GM06990 (cell line): Measurements from ENCODE around the gene PAPOLA.

ENCODE experiments used
- DNase-seq: peaks from one replicate; pipeline ENCODE4 v3.0.0-alpha.2; 2011; ENCODE audit not compliant: insufficient read length; ENCODE audit errors: extremely low read depth
- H3K27me3 ChIP-seq: replicated peaks from 2 replicates; pipeline ENCODE4 v1.6.0; 2011; ENCODE audit warnings: low read length; ENCODE audit not compliant: control insufficient read depth, insufficient read depth
- H3K36me3 ChIP-seq: 2 replicates; pipeline ENCODE4 v1.5.1; 2011; ENCODE audit warnings: low read length; ENCODE audit not compliant: control insufficient read depth, insufficient read depth
- H3K4me3 ChIP-seq: replicated peaks from 2 replicates; pipeline ENCODE4 v1.5.1; 2011; ENCODE audit warnings: low read depth, mild to moderate bottlenecking, control low read depth, low read length
- CTCF ChIP-seq: IDR thresholded peaks from 2 replicates; pipeline ENCODE4 v1.5.1; 2011; ENCODE audit warnings: low read length, control low read depth, mild to moderate bottlenecking, inconsistent platforms; ENCODE audit not compliant: insufficient read depth, poor library complexity, severe bottlenecking

PAPOLA gene

GRCh38 chr14:96587823-96588385 is 85.7 kb downstream of the PAPOLA start:
- no peak for TF ChIP-seq CTCF
- Histone ChIP-seq H3K27me3 (peaks cover 2% of the 10 kb centered on the region; the same call in 1 of the 2 replicates), H3K36me3 (no peaks in the 10 kb centered on the region), H3K4me3 (no peak overlapping the region)
- no peak for DNase-seq

- no peak for DNase-seq
- Histone ChIP-seq H3K4me3 (no peak overlapping the region), H3K36me3 (no peaks in the 10 kb centered on the region), H3K27me3 (peaks cover 2% of the 10 kb centered on the region; the same call in 1 of the 2 replicates)
- no peak for TF ChIP-seq CTCF
Measured at GRCh38 chr14:96588410-96589257, 86.5 kb downstream of the PAPOLA start.

- Histone ChIP-seq H3K27me3 (peaks cover 2% of the 10 kb centered on the region; the same call in 1 of the 2 replicates), H3K36me3 (no peaks in the 10 kb centered on the region), H3K4me3 (no peak overlapping the region)
- no peak for TF ChIP-seq CTCF
- no peak for DNase-seq
Measured at GRCh38 chr14:96589577-96589976, 87.4 kb downstream of the PAPOLA start.

GRCh38 chr14:96590190-96590864 is 88.1 kb downstream of the PAPOLA start:
- Histone ChIP-seq H3K4me3 (no peak overlapping the region), H3K36me3 (no peaks in the 10 kb centered on the region), H3K27me3 (peaks cover 2% of the 10 kb centered on the region; the same call in 1 of the 2 replicates)
- no peak for DNase-seq
- TF ChIP-seq CTCF: no peak

GRCh38 chr14:96592591-96593386 is 90.6 kb downstream of the PAPOLA start:
- DNase-seq: peak; percentile 69
- Histone ChIP-seq H3K27me3 (no peaks in the 10 kb centered on the region), H3K4me3 (peak overlapping the region; percentile 67), H3K36me3 (no peaks in the 10 kb centered on the region)
- no peak for TF ChIP-seq CTCF
